ENCODE measurements around the gene TMEM222. TPM values are rescaled to one million over a fixed set of nuclear protein-coding genes. Genes with fewer than 3 reads are reported as not detected.

TMEM222 gene
- total RNA-seq, 4 donors from 2014 or later: 20.0 to 33.0 (median 27.1) TPM

- 0 to 46% methylated on average over 2 to 4 of the region's 22 CpGs for WGBS, 2 donors
- intact Hi-C loops (cut with DNase I): no loop called here
- H3K36me3 ChIP-seq: peaks cover 0 to 29% (median 4%) of the 10 kb centered on the region in 3 donors
- TF ChIP-seq CTCF (IDR thresholded peaks at IDR 0.05) (no peak), POLR2A (IDR thresholded peaks at IDR 0.05) (peak in 2 of 4 donors; percentile 60 to 68)
- no peak for DNase-seq
- peak within 1 kb of the TSS; percentile 53 to 69 (median 63) for H3K4me3 ChIP-seq
- H3K4me1 ChIP-seq: peaks cover 7 to 63% (median 19%) of the 10 kb centered on the region in 3 donors
- H3K27me3 ChIP-seq: no peaks in the 10 kb centered on the region
- H3K9me3 ChIP-seq: no peaks in the 10 kb centered on the region
- H3K27ac ChIP-seq: peak within 1 kb of the TSS; percentile 87 to 98 (median 92)
Measured at GRCh38 chr1:27341525-27342252, 19.7 kb downstream of the TMEM222 start, which contains the start of gene SYTL1. Gene SYTL1 (plus strand): TSS chr1:27342022. CDS start chr1:27345335, 3,313 bp downstream.

- peak overlapping the region; percentile 87 to 98 (median 92) for H3K27ac ChIP-seq
- H3K4me3 ChIP-seq: peak overlapping the region; percentile 53 to 69 (median 63)
- no peak for TF ChIP-seq POLR2A (IDR thresholded peaks at IDR 0.05)
- no peak for TF ChIP-seq CTCF (IDR thresholded peaks at IDR 0.05)
- H3K9me3 ChIP-seq: no peaks in the 10 kb centered on the region
- DNase-seq: no peak
- H3K4me1 ChIP-seq: peaks cover 13 to 70% (median 19%) of the 10 kb centered on the region in 3 donors
- H3K27me3 ChIP-seq: no peaks in the 10 kb centered on the region
- WGBS, 2 donors: 15% methylated on average over 4 of the region's 8 CpGs; no CpG with 5 or more reads in 1 of the 2 donors
- peaks cover 0 to 25% (median 0%) of the 10 kb centered on the region in 3 donors for H3K36me3 ChIP-seq
- intact Hi-C loops (cut with DNase I): no loop called here
Measured at GRCh38 chr1:27342391-27342777, 20.4 kb downstream of the TMEM222 start.

GRCh38 chr1:27342778-27343638 is 21.0 kb downstream of the TMEM222 start:
- no peak for DNase-seq
- Histone ChIP-seq H3K4me3 (peak overlapping the region; percentile 53 to 69 (median 63)), H3K27ac (peak overlapping the region; percentile 87 to 98 (median 92)), H3K9me3 (no peaks in the 10 kb centered on the region), H3K27me3 (no peaks in the 10 kb centered on the region), H3K36me3 (peaks cover 0 to 21% (median 0%) of the 10 kb centered on the region in 3 donors), H3K4me1 (peaks cover 14 to 76% (median 19%) of the 10 kb centered on the region in 3 donors)
- 14 to 31% methylated on average over 4 to 23 of the region's 31 CpGs for WGBS, 2 donors
- TF ChIP-seq CTCF (IDR thresholded peaks at IDR 0.05) (no peak), POLR2A (IDR thresholded peaks at IDR 0.05) (peak in 2 of 4 donors; percentile 68 to 74)
- intact Hi-C loops (cut with DNase I): no loop called here

GRCh38 chr1:27343639-27344025 is 21.7 kb downstream of the TMEM222 start:
- DNase-seq: no peak
- H3K36me3 ChIP-seq: peaks cover 0 to 21% (median 0%) of the 10 kb centered on the region in 3 donors
- peaks cover 17 to 82% (median 20%) of the 10 kb centered on the region in 3 donors for H3K4me1 ChIP-seq
- 24 to 48% methylated on average over 5 of the region's 5 CpGs for WGBS, 2 donors
- intact Hi-C loops (cut with DNase I): no loop called here
- H3K27ac ChIP-seq: peak overlapping the region; percentile 87 to 98 (median 92)
- TF ChIP-seq CTCF (IDR thresholded peaks at IDR 0.05): no peak
- no peak for TF ChIP-seq POLR2A (IDR thresholded peaks at IDR 0.05)
- no peaks in the 10 kb centered on the region for H3K27me3 ChIP-seq
- H3K4me3 ChIP-seq: peak overlapping the region; percentile 53 to 69 (median 63)
- no peaks in the 10 kb centered on the region for H3K9me3 ChIP-seq
